ENCODE measurements around the gene TAOK3. TPM values are rescaled to one million over a fixed set of nuclear protein-coding genes. Genes with fewer than 3 reads are reported as not detected.

Gene TAOK3
- polyA plus RNA-seq, 6 donors from 2014 or later: 34.7 to 94.9 (median 86.3) TPM

GRCh38 chr12:118377884-118378470 is 5.3 kb upstream of the TAOK3 start:
- peak overlapping the region; percentile 57 to 99 (median 95) for H3K27ac Mint-ChIP-seq
- H3K9me3 Mint-ChIP-seq: no peaks in the 10 kb centered on the region
- peaks cover 0 to 8% of the 10 kb centered on the region in 2 donors for H3K36me3 Mint-ChIP-seq
- ATAC-seq (ENCODE audit: low read depth in 2 of 2) (peak; percentile 4 to 11), DNase-seq (peak; percentile 71)
- H3K27me3 Mint-ChIP-seq: no peaks in the 10 kb centered on the region
- H3K4me3 Mint-ChIP-seq: peak overlapping the region; percentile 95 to 99 (median 98)
- H3K4me1 Mint-ChIP-seq: peaks cover 14 to 45% (median 24%) of the 10 kb centered on the region in 3 donors

GRCh38 chr12:118377021-118377883 is 4.5 kb upstream of the TAOK3 start:
- DNase-seq (no peak), ATAC-seq (ENCODE audit: low read depth in 2 of 2) (no peak)
- Mint-ChIP-seq H3K4me3 (peak overlapping the region; percentile 95 to 99 (median 98)), H3K4me1 (peaks cover 20 to 47% (median 24%) of the 10 kb centered on the region in 3 donors), H3K36me3 (peaks cover 0 to 8% of the 10 kb centered on the region in 2 donors), H3K27ac (peak overlapping the region; percentile 91 to 99 (median 98)), H3K9me3 (no peaks in the 10 kb centered on the region), H3K27me3 (no peaks in the 10 kb centered on the region)

GRCh38 chr12:118376089-118377020 is 3.6 kb upstream of the TAOK3 start, which contains the start of gene SUDS3:
SUDS3 (plus strand) TSS chr12:118376555; CDS start chr12:118376692, 137 bp downstream.
- ATAC-seq (ENCODE audit: low read depth in 2 of 2) (peak; percentile 31 to 43), DNase-seq (peak; percentile 94)
- no peaks in the 10 kb centered on the region for H3K27me3 Mint-ChIP-seq
- peak within 1 kb of the TSS; percentile 99 to 100 (median 100) for H3K27ac Mint-ChIP-seq
- H3K36me3 Mint-ChIP-seq: peaks cover 0 to 8% of the 10 kb centered on the region in 2 donors
- peaks cover 29 to 46% (median 33%) of the 10 kb centered on the region in 3 donors for H3K4me1 Mint-ChIP-seq
- no peaks in the 10 kb centered on the region for H3K9me3 Mint-ChIP-seq
- H3K4me3 Mint-ChIP-seq: peak within 1 kb of the TSS; percentile 96 to 99 (median 98)

- no peaks in the 10 kb centered on the region for H3K9me3 Mint-ChIP-seq
- H3K4me1 Mint-ChIP-seq: peaks cover 36 to 56% (median 43%) of the 10 kb centered on the region in 3 donors
- peak overlapping the region; percentile 95 to 99 (median 98) for H3K4me3 Mint-ChIP-seq
- H3K36me3 Mint-ChIP-seq: peaks cover 0 to 6% of the 10 kb centered on the region in 2 donors
- H3K27me3 Mint-ChIP-seq: no peaks in the 10 kb centered on the region
- DNase-seq (no peak), ATAC-seq (ENCODE audit: low read depth in 2 of 2) (no peak)
- peak overlapping the region in 1 of 6 donors; percentile 99 for H3K27ac Mint-ChIP-seq
These were observed 2.6 kb upstream of the TAOK3 start for GRCh38 chr12:118375348-118375747.

- no peaks in the 10 kb centered on the region for H3K9me3 Mint-ChIP-seq
- H3K4me3 Mint-ChIP-seq: peak overlapping the region; percentile 33 to 99 (median 97)
- peaks cover 37 to 61% (median 47%) of the 10 kb centered on the region in 3 donors for H3K4me1 Mint-ChIP-seq
These were observed 2.2 kb upstream of the TAOK3 start for GRCh38 chr12:118374909-118375308.

GRCh38 chr12:118374126-118374725 is 1.5 kb upstream of the TAOK3 start:
- H3K9me3 Mint-ChIP-seq: no peaks in the 10 kb centered on the region
- H3K27ac Mint-ChIP-seq: peak overlapping the region in 1 of 6 donors; percentile 68
- peak overlapping the region; percentile 57 to 99 (median 94) for H3K4me3 Mint-ChIP-seq
- no peaks in the 10 kb centered on the region for H3K36me3 Mint-ChIP-seq
- no peak for ATAC-seq (ENCODE audit: low read depth in 2 of 2)
- no peak for DNase-seq
- H3K27me3 Mint-ChIP-seq: no peaks in the 10 kb centered on the region
- peaks cover 37 to 63% (median 47%) of the 10 kb centered on the region in 3 donors for H3K4me1 Mint-ChIP-seq

More at GRCh38 chr12:118374909-118375308, 2.2 kb upstream of the TAOK3 start:
- H3K27ac Mint-ChIP-seq: peak overlapping the region in 2 of 6 donors; percentile 49 to 91
- no peaks in the 10 kb centered on the region for H3K27me3 Mint-ChIP-seq
- no peak for ATAC-seq (ENCODE audit: low read depth in 2 of 2)
- no peak for DNase-seq
- H3K36me3 Mint-ChIP-seq: peaks cover 0 to 1% of the 10 kb centered on the region in 2 donors

GRCh38 chr12:118373616-118374015 is 909 bp upstream of the TAOK3 start:
- H3K9me3 Mint-ChIP-seq: no peaks in the 10 kb centered on the region
- no peak for DNase-seq
- H3K4me1 Mint-ChIP-seq: peaks cover 37 to 63% (median 47%) of the 10 kb centered on the region in 3 donors
- no peaks in the 10 kb centered on the region for H3K36me3 Mint-ChIP-seq
- no peaks in the 10 kb centered on the region for H3K27me3 Mint-ChIP-seq
- peak overlapping the region; percentile 90 to 99 (median 96) for H3K4me3 Mint-ChIP-seq
- H3K27ac Mint-ChIP-seq: peak overlapping the region in 5 of 6 donors; percentile 86 to 95 (median 88)
- ATAC-seq (ENCODE audit: low read depth in 2 of 2): no peak

GRCh38 chr12:118371321-118372282 is 1.1 kb downstream of the TAOK3 start:
- no peak for ATAC-seq (ENCODE audit: low read depth in 2 of 2)
- Mint-ChIP-seq H3K9me3 (no peaks in the 10 kb centered on the region), H3K27ac (peak overlapping the region in 4 of 6 donors; percentile 84 to 96 (median 86)), H3K27me3 (no peaks in the 10 kb centered on the region), H3K36me3 (no peaks in the 10 kb centered on the region), H3K4me3 (peak overlapping the region; percentile 90 to 99 (median 94)), H3K4me1 (peaks cover 29 to 49% (median 31%) of the 10 kb centered on the region in 3 donors)
- peak; percentile 17 for DNase-seq

GRCh38 chr12:118370601-118371000 is 2.1 kb downstream of the TAOK3 start:
- peak overlapping the region; percentile 90 to 99 (median 94) for H3K4me3 Mint-ChIP-seq
- peak overlapping the region in 1 of 6 donors; percentile 46 for H3K27ac Mint-ChIP-seq
- DNase-seq (no peak), ATAC-seq (ENCODE audit: low read depth in 2 of 2) (no peak)
- H3K36me3 Mint-ChIP-seq: no peaks in the 10 kb centered on the region
- H3K4me1 Mint-ChIP-seq: peaks cover 23 to 41% (median 24%) of the 10 kb centered on the region in 3 donors
- H3K27me3 Mint-ChIP-seq: no peaks in the 10 kb centered on the region
- H3K9me3 Mint-ChIP-seq: no peaks in the 10 kb centered on the region

GRCh38 chr12:118368821-118369220 is 3.9 kb downstream of the TAOK3 start:
- peaks cover 23 to 28% (median 23%) of the 10 kb centered on the region in 3 donors for H3K4me1 Mint-ChIP-seq
- no peak for ATAC-seq (ENCODE audit: low read depth in 2 of 2)
- no peaks in the 10 kb centered on the region for H3K36me3 Mint-ChIP-seq
- no peak for DNase-seq
- no peak overlapping the region for H3K4me3 Mint-ChIP-seq
- no peaks in the 10 kb centered on the region for H3K9me3 Mint-ChIP-seq
- peak overlapping the region in 1 of 6 donors; percentile 41 for H3K27ac Mint-ChIP-seq
- no peaks in the 10 kb centered on the region for H3K27me3 Mint-ChIP-seq

GRCh38 chr12:118361889-118362288 is 10.8 kb downstream of the TAOK3 start:
- Mint-ChIP-seq H3K9me3 (no peaks in the 10 kb centered on the region), H3K4me1 (peaks cover 21 to 28% (median 27%) of the 10 kb centered on the region in 3 donors), H3K27me3 (no peaks in the 10 kb centered on the region), H3K27ac (no peak overlapping the region), H3K36me3 (no peaks in the 10 kb centered on the region), H3K4me3 (no peak overlapping the region)
- DNase-seq (no peak), ATAC-seq (ENCODE audit: low read depth in 2 of 2) (no peak)
